ENCODE results near the gene IST1. TPM values are rescaled to one million over a fixed set of nuclear protein-coding genes. Genes with fewer than 3 reads are reported as not detected.
A peak's percentile ranks its signal among the peaks of the same experiment; 100 is the strongest.

IST1 gene
- total and polyA plus RNA-seq, 10 of the 15 experiments (the other 5 are each of a cell fraction or from before 2014, with no cell fraction given) = 97.3 to 293 (median 138) TPM

GRCh38 chr16:71896764-71897368, 1.5 kb downstream of the IST1 start:
- Histone ChIP-seq H3K79me2 (ENCODE audit: control insufficient read depth, insufficient read depth, low read length) (peaks cover 67% of the 10 kb centered on the region), H3K27ac (ENCODE audit: control insufficient read depth, insufficient read depth) (peak overlapping the region; percentile 98), H3K9ac (ENCODE audit: control insufficient read depth, insufficient read depth, low read length) (peak overlapping the region; percentile 99), H3K4me1 (ENCODE audit: control insufficient read depth, insufficient read depth, low read length) (peaks cover 2% of the 10 kb centered on the region; the same call in 1 of the 2 replicates), H2AFZ (ENCODE audit: control insufficient read depth, low read depth, low read length) (no peak overlapping the region), H4K20me1 (ENCODE audit: control insufficient read depth, insufficient read depth) (peaks cover 4% of the 10 kb centered on the region; the same call in 1 of the 2 replicates), H3K9me3 (replicated peaks; ENCODE audit: control insufficient read depth, insufficient read depth, low read length) (no peaks in the 10 kb centered on the region; the same call in 2 of the 3 replicates), H3K4me3 (peak overlapping the region; percentile 84), H3K4me2 (ENCODE audit: control insufficient read depth, insufficient read depth) (peak overlapping the region; percentile 61), H3K27me3 (replicated peaks in 1 of 2; ENCODE audit: control insufficient read depth in 2 of 2, insufficient read depth in 2 of 2, low read length in 1 of 2) (no peaks in the 10 kb centered on the region), H3K36me3 (ENCODE audit: control insufficient read depth in 2 of 2, insufficient read depth in 2 of 2, low read length in 1 of 2) (no peaks in the 10 kb centered on the region)
- no peak for ATAC-seq
- ChIA-PET RAD21 (ENCODE audit: unreplicated experiment) (interaction anchor here (0.6 to 3.1 kb wide), 5 partner anchors 14 to 78 kb away, joined by 3 to 14 read pairs (median 4); no protein-coding TSS in a partner anchor), POLR2A (interaction anchor here (0.5 to 4.5 kb wide), 8 partner anchors 11 to 842 kb away, joined by 3 to 34 read pairs (median 4); partner anchors contain the start of gene ZNF821), CTCF (interaction anchor here (0.7 to 5.4 kb wide), 5 partner anchors 14 to 198 kb away, joined by 3 to 38 read pairs (median 5); partner anchors contain the start of gene ZNF821), SMC1A (ENCODE audit: uncharacterized antibody, unreplicated experiment) (interaction anchor here (0.8 to 1.3 kb wide), 8 partner anchors 8 to 121 kb away, joined by 3 to 4 read pairs (median 3); no protein-coding TSS in a partner anchor)
- FAIRE-seq = no peak
- in situ Hi-C loops (cut with MboI) = loop anchor here (5.0 kb wide), 1 partner anchor 90 kb away; the partner anchor contains the start of gene AP1G1
- intact Hi-C loops (cut with micrococcal nuclease; ENCODE audit: unreplicated experiment) = loop anchor here (10.0 kb wide), 1 partner anchor 198 kb away; the partner anchor contains the start of genes DHX38 and TXNL4B
- DNase-seq (ENCODE audit: low read depth, low spot score) = no peak
- WGBS (ENCODE audit: insufficient coverage, insufficient replicate concordance, low lambda C conversion rate, missing lambda C conversion rate) = 24% methylated on average over 13 of the region's 15 CpGs
- BruUV-seq (replicated peaks) = no TSS peak
- TF ChIP-seq EGR1 (IDR thresholded peaks at IDR 0.05; ENCODE audit: borderline replicate concordance in 1 of 2, low read depth in 2 of 2, low read length in 2 of 2) (no peak), SIN3A (IDR thresholded peaks at IDR 0.05; ENCODE audit: low read depth, low read length) (no peak), TBL1XR1 (IDR thresholded peaks at IDR 0.05; ENCODE audit: low read depth, low read length) (no peak), PAX8 (IDR thresholded peaks at IDR 0.05) (no peak), CREM (IDR thresholded peaks at IDR 0.05; ENCODE audit: low read depth) (no peak), BMI1 (IDR thresholded peaks at IDR 0.05; ENCODE audit: borderline replicate concordance) (no peak), CREB1 (IDR thresholded peaks at IDR 0.05; ENCODE audit: low read depth) (no peak), IRF3 (IDR thresholded peaks at IDR 0.05) (no peak), ZBTB4 (CRISPR knock-in tag; IDR thresholded peaks at IDR 0.05) (no peak), MEF2A (IDR thresholded peaks at IDR 0.05; ENCODE audit: insufficient read depth, low read depth, low read length) (no peak), WRNIP1 (IDR thresholded peaks at IDR 0.05; ENCODE audit: borderline replicate concordance, low read depth, low read length) (0 out of 2 replicates have a peak, but pooled peaks have one; percentile 31), PRDM15 (CRISPR knock-in tag; IDR thresholded peaks at IDR 0.05) (no peak), NBN (IDR thresholded peaks at IDR 0.05) (no peak), GABPA (IDR thresholded peaks at IDR 0.05; ENCODE audit: low read depth) (no peak), SPI1 (IDR thresholded peaks at IDR 0.05; ENCODE audit: borderline replicate concordance, insufficient read depth, low read depth, low read length) (peak; percentile 67), ZZZ3 (IDR thresholded peaks at IDR 0.05; ENCODE audit: control insufficient read depth, insufficient read length, low read depth) (no peak)

All from GM12878 (cell line).